Activated CD8-positive, alpha-beta T cell treated with anti-CD3 and anti-CD28 coated beads for 36 hours (primary cell): ENCODE measurements around the gene METTL4. TPM values are rescaled to one million over a fixed set of nuclear protein-coding genes. Genes with fewer than 3 reads are reported as not detected.

Experiments used
- ATAC-seq: fragments of 200-7000 bp; cut with Tn5 transposase; one replicate; pipeline ENCODE4 v1.10.0; 2021; ENCODE audit warnings: mild to moderate bottlenecking, moderate library complexity
- CTCF ChIA-PET: fragments of 350-600 bp; sonication (Branson Sonifier 250); formaldehyde crosslinking; loops from one replicate; lab custom pipeline; 2021; ENCODE audit warnings: antibody characterized with exemption; lab: Charles Lee
- POLR2A ChIA-PET: fragments of 350-600 bp; sonication (Branson Sonifier 250); formaldehyde crosslinking; loops from one replicate; lab custom pipeline; 2021; ENCODE audit warnings: antibody characterized with exemption; lab: Charles Lee
- DNase-seq: peaks from one replicate; pipeline ENCODE4 v3.0.0-alpha.2; 2020
- H3K27ac Mint-ChIP-seq: one replicate; pipeline ENCODE4 v1.8.0; 2021; ENCODE audit warnings: mild to moderate bottlenecking, mixed read lengths
- H3K27me3 Mint-ChIP-seq: one replicate; pipeline ENCODE4 v1.8.0; 2021; ENCODE audit warnings: mixed read lengths
- H3K36me3 Mint-ChIP-seq: one replicate; pipeline ENCODE4 v1.8.0; 2021; ENCODE audit warnings: low read depth, mixed read lengths
- H3K4me1 Mint-ChIP-seq: one replicate; pipeline ENCODE4 v1.8.0; 2021; ENCODE audit warnings: low read depth, mixed read lengths
- H3K4me3 Mint-ChIP-seq: one replicate; pipeline ENCODE4 v1.8.0; 2021; ENCODE audit warnings: mild to moderate bottlenecking, moderate library complexity, mixed read lengths
- H3K9me3 Mint-ChIP-seq: one replicate; pipeline ENCODE4 v1.8.0; 2021; ENCODE audit warnings: mixed read lengths
- CTCF ChIP-seq: fragments of 200-600 bp; IDR thresholded peaks from one replicate; pipeline ENCODE4 v1.8.0; 2022; ENCODE audit warnings: antibody characterized with exemption, mild to moderate bottlenecking
- intact Hi-C: fragments of 100-400 bp; cut with micrococcal nuclease; formaldehyde crosslinking; loops from one replicate; pipeline ENCODE4 v1.10.0; 2022
- total RNA-seq, 2 experiments: library from RNA; stranded (reverse); gene quantifications; one replicate each; pipeline ENCODE4 v1.2.3, GENCODE V29; 2021

METTL4 gene
- total RNA-seq, 2 experiments from 2014 or later, result 18.9 to 20.5 TPM

- Mint-ChIP-seq H3K4me3 (no peak overlapping the region), H3K36me3 (peaks cover 8% of the 10 kb centered on the region), H3K4me1 (peaks cover 2% of the 10 kb centered on the region), H3K27me3 (no peaks in the 10 kb centered on the region), H3K9me3 (no peaks in the 10 kb centered on the region), H3K27ac (no peak overlapping the region)
- CTCF ChIA-PET, result interaction anchor here (1.3 kb wide), 2 partner anchors 9 to 202 kb away, joined by 3 to 4 read pairs; no protein-coding TSS in a partner anchor
- intact Hi-C loops, result loop anchor here (5.0 kb wide), 1 partner anchor 427 kb away; no protein-coding TSS in a partner anchor
- ATAC-seq (no peak), DNase-seq (no peak)
- TF ChIP-seq CTCF, result no peak
- POLR2A ChIA-PET, result interaction anchor here (0.6 kb wide), 1 partner anchor 13 kb away, joined by 3 read pairs; no protein-coding TSS in a partner anchor
Measured at GRCh38 chr18:2538844-2539243, 32.5 kb downstream of the METTL4 start.

- H3K4me1 Mint-ChIP-seq, result peaks cover 2% of the 10 kb centered on the region
- ATAC-seq, result no peak
- no peak overlapping the region for H3K27ac Mint-ChIP-seq
- intact Hi-C loops, result loop anchor here (5.0 kb wide), 1 partner anchor 426 kb away; no protein-coding TSS in a partner anchor
- no peak for TF ChIP-seq CTCF
- CTCF ChIA-PET, result interaction anchor here (1.8 kb wide), 1 partner anchor 9 kb away, joined by 11 read pairs; no protein-coding TSS in a partner anchor
- POLR2A ChIA-PET, result interaction anchor here (0.6 kb wide), 1 partner anchor 14 kb away, joined by 3 read pairs; no protein-coding TSS in a partner anchor
- H3K36me3 Mint-ChIP-seq, result peaks cover 8% of the 10 kb centered on the region
- DNase-seq, result no peak
- H3K4me3 Mint-ChIP-seq, result no peak overlapping the region
- H3K9me3 Mint-ChIP-seq, result no peaks in the 10 kb centered on the region
- no peaks in the 10 kb centered on the region for H3K27me3 Mint-ChIP-seq
Measured at GRCh38 chr18:2538236-2538635, 33.1 kb downstream of the METTL4 start.

- no peaks in the 10 kb centered on the region for H3K27me3 Mint-ChIP-seq
- peaks cover 12% of the 10 kb centered on the region for H3K36me3 Mint-ChIP-seq
- CTCF ChIA-PET, result interaction anchor here (1.8 kb wide), 1 partner anchor 10 kb away, joined by 11 read pairs; no protein-coding TSS in a partner anchor
- intact Hi-C loops, result loop anchor here (5.0 kb wide), 1 partner anchor 425 kb away; no protein-coding TSS in a partner anchor
- H3K9me3 Mint-ChIP-seq, result no peaks in the 10 kb centered on the region
- DNase-seq (no peak), ATAC-seq (no peak)
- peaks cover 2% of the 10 kb centered on the region for H3K4me1 Mint-ChIP-seq
- TF ChIP-seq CTCF, result no peak
- no peak overlapping the region for H3K4me3 Mint-ChIP-seq
- H3K27ac Mint-ChIP-seq, result no peak overlapping the region
- POLR2A ChIA-PET, result no interaction called here
Measured at GRCh38 chr18:2537296-2537695, 34.0 kb downstream of the METTL4 start.

- CTCF ChIA-PET, result interaction anchor here (1.8 kb wide), 1 partner anchor 11 kb away, joined by 11 read pairs; no protein-coding TSS in a partner anchor
- DNase-seq, result no peak
- POLR2A ChIA-PET, result interaction anchor here (1.0 kb wide), 1 partner anchor 13 kb away, joined by 3 read pairs; no protein-coding TSS in a partner anchor
- intact Hi-C loops, result loop anchor here (5.0 kb wide), 1 partner anchor 424 kb away; no protein-coding TSS in a partner anchor
- no peak for ATAC-seq
- Mint-ChIP-seq H3K27me3 (no peaks in the 10 kb centered on the region), H3K27ac (no peak overlapping the region), H3K4me3 (no peak overlapping the region), H3K36me3 (peaks cover 12% of the 10 kb centered on the region), H3K9me3 (no peaks in the 10 kb centered on the region), H3K4me1 (no peaks in the 10 kb centered on the region)
- TF ChIP-seq CTCF, result no peak
Measured at GRCh38 chr18:2536493-2536892, 34.8 kb downstream of the METTL4 start.

GRCh38 chr18:2536063-2536462 is 35.2 kb downstream of the METTL4 start:
- H3K4me1 Mint-ChIP-seq, result no peaks in the 10 kb centered on the region
- POLR2A ChIA-PET, result interaction anchor here (1.0 kb wide), 1 partner anchor 12 kb away, joined by 3 read pairs; no protein-coding TSS in a partner anchor
- intact Hi-C loops, result loop anchor here (5.0 kb wide), 1 partner anchor 424 kb away; no protein-coding TSS in a partner anchor
- peaks cover 12% of the 10 kb centered on the region for H3K36me3 Mint-ChIP-seq
- TF ChIP-seq CTCF, result no peak
- H3K9me3 Mint-ChIP-seq, result no peaks in the 10 kb centered on the region
- no peak for DNase-seq
- no peak for ATAC-seq
- no peak overlapping the region for H3K4me3 Mint-ChIP-seq
- CTCF ChIA-PET, result no interaction called here
- no peaks in the 10 kb centered on the region for H3K27me3 Mint-ChIP-seq
- H3K27ac Mint-ChIP-seq, result no peak overlapping the region
